Chondrocyte (in vitro differentiated cells): Measurements from ENCODE around the gene MBNL1. TPM values are rescaled to one million over a fixed set of nuclear protein-coding genes. Genes with fewer than 3 reads are reported as not detected.

Experiments
- DNase-seq: peaks from one replicate; pipeline ENCODE4 v3.0.0; 2021; ENCODE audit warnings: mixed read lengths, low spot score
- H3K27ac Mint-ChIP-seq: one replicate; pipeline ENCODE4 v1.8.0; 2021; ENCODE audit warnings: mild to moderate bottlenecking, moderate library complexity, mixed read lengths; ENCODE audit not compliant: unreplicated experiment
- H3K27me3 Mint-ChIP-seq: 2 replicates; pipeline ENCODE4 v1.8.0; 2021; ENCODE audit warnings: low read depth, mixed read lengths
- H3K36me3 Mint-ChIP-seq: 2 replicates; pipeline ENCODE4 v1.8.0; 2021; ENCODE audit warnings: low read depth, mixed read lengths
- H3K4me1 Mint-ChIP-seq: 2 replicates; pipeline ENCODE4 v1.8.0; 2021; ENCODE audit warnings: low read depth, mild to moderate bottlenecking, mixed read lengths
- H3K4me3 Mint-ChIP-seq: one replicate; pipeline ENCODE4 v1.8.0; 2021; ENCODE audit warnings: mild to moderate bottlenecking, moderate library complexity, mixed read lengths; ENCODE audit not compliant: unreplicated experiment
- H3K9me3 Mint-ChIP-seq: 2 replicates; pipeline ENCODE4 v1.8.0; 2021; ENCODE audit warnings: low read depth, mixed read lengths
- total RNA-seq: library from RNA; stranded (reverse); gene quantifications from 3 replicates; pipeline ENCODE4 v1.2.1, GENCODE V29; 2021
- TF ChIP-seq, protein P1 (sequence below): fragments of 200-600 bp; sonication (generic); IDR thresholded peaks from 2 replicates; pipeline ENCODE4 v1.5.0; 2021; ENCODE audit warnings: antibody characterized with exemption, mild to moderate bottlenecking, moderate library complexity

The MBNL1 gene
- total RNA-seq, 1 donor from 2014 or later: 166 TPM

- peak overlapping the region; percentile 87 for H3K27ac Mint-ChIP-seq
- H3K4me1 Mint-ChIP-seq: peaks cover 68% of the 10 kb centered on the region
Measured at GRCh38 chr3:152321955-152322377, 53.2 kb downstream of the MBNL1 start.

GRCh38 chr3:152322756-152323155 lies 54.0 kb downstream of the MBNL1 start:
- peak overlapping the region; percentile 84 for H3K27ac Mint-ChIP-seq
- no peak for DNase-seq
- H3K27me3 Mint-ChIP-seq: no peaks in the 10 kb centered on the region
- peaks cover 10% of the 10 kb centered on the region for H3K36me3 Mint-ChIP-seq
- H3K9me3 Mint-ChIP-seq: no peaks in the 10 kb centered on the region
- no peak overlapping the region for H3K4me3 Mint-ChIP-seq
- H3K4me1 Mint-ChIP-seq: peaks cover 66% of the 10 kb centered on the region
- TF ChIP-seq, protein P1, sequence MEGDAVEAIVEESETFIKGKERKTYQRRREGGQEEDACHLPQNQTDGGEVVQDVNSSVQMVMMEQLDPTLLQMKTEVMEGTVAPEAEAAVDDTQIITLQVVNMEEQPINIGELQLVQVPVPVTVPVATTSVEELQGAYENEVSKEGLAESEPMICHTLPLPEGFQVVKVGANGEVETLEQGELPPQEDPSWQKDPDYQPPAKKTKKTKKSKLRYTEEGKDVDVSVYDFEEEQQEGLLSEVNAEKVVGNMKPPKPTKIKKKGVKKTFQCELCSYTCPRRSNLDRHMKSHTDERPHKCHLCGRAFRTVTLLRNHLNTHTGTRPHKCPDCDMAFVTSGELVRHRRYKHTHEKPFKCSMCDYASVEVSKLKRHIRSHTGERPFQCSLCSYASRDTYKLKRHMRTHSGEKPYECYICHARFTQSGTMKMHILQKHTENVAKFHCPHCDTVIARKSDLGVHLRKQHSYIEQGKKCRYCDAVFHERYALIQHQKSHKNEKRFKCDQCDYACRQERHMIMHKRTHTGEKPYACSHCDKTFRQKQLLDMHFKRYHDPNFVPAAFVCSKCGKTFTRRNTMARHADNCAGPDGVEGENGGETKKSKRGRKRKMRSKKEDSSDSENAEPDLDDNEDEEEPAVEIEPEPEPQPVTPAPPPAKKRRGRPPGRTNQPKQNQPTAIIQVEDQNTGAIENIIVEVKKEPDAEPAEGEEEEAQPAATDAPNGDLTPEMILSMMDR: no peak

More at GRCh38 chr3:152321955-152322377, 53.2 kb downstream of the MBNL1 start:
- TF ChIP-seq, protein P1: no peak
- Mint-ChIP-seq H3K27me3 (no peaks in the 10 kb centered on the region), H3K9me3 (no peaks in the 10 kb centered on the region), H3K4me3 (no peak overlapping the region), H3K36me3 (peaks cover 7% of the 10 kb centered on the region)
- DNase-seq: no peak

- TF ChIP-seq, protein P1: no peak
- peaks cover 10% of the 10 kb centered on the region for H3K36me3 Mint-ChIP-seq
- H3K9me3 Mint-ChIP-seq: no peaks in the 10 kb centered on the region
- peaks cover 61% of the 10 kb centered on the region for H3K4me1 Mint-ChIP-seq
- no peak for DNase-seq
- H3K4me3 Mint-ChIP-seq: no peak overlapping the region
- H3K27ac Mint-ChIP-seq: no peak overlapping the region
- H3K27me3 Mint-ChIP-seq: no peaks in the 10 kb centered on the region
Measured at GRCh38 chr3:152323834-152324233, 55.1 kb downstream of the MBNL1 start.

GRCh38 chr3:152325136-152325535 lies 56.4 kb downstream of the MBNL1 start:
- H3K9me3 Mint-ChIP-seq: no peaks in the 10 kb centered on the region
- no peak overlapping the region for H3K27ac Mint-ChIP-seq
- H3K4me3 Mint-ChIP-seq: no peak overlapping the region
- TF ChIP-seq, protein P1: no peak
- H3K4me1 Mint-ChIP-seq: peaks cover 55% of the 10 kb centered on the region
- no peak for DNase-seq
- no peaks in the 10 kb centered on the region for H3K27me3 Mint-ChIP-seq
- peaks cover 10% of the 10 kb centered on the region for H3K36me3 Mint-ChIP-seq

- peak overlapping the region; percentile 33 for H3K27ac Mint-ChIP-seq
- H3K4me1 Mint-ChIP-seq: peaks cover 58% of the 10 kb centered on the region
- H3K4me3 Mint-ChIP-seq: no peak overlapping the region
- peaks cover 10% of the 10 kb centered on the region for H3K36me3 Mint-ChIP-seq
- no peaks in the 10 kb centered on the region for H3K9me3 Mint-ChIP-seq
- no peak for DNase-seq
- no peaks in the 10 kb centered on the region for H3K27me3 Mint-ChIP-seq
- TF ChIP-seq, protein P1: no peak
Measured at GRCh38 chr3:152327203-152327602, 58.5 kb downstream of the MBNL1 start.
